Lower leg skin (tissue), 3 donors: ENCODE measurements around the gene POLD3.

Experiments used
- CTCF ChIP-seq, 3 donors: fragments of 450-650 bp; IDR thresholded peaks; one replicate each; pipeline ENCODE4 v1.5.1; 2016; ENCODE audit warnings: antibody characterized with exemption in 3 of 3, mild to moderate bottlenecking in 3 of 3, moderate library complexity in 2 of 3
- POLR2A ChIP-seq, 2 donors: fragments of 450-650 bp; IDR thresholded peaks; one replicate each; pipeline ENCODE4 v1.6.1; 2016 to 2017; ENCODE audit warnings: antibody characterized with exemption in 2 of 2, mild to moderate bottlenecking in 1 of 2, moderate library complexity in 1 of 2

DNA sequence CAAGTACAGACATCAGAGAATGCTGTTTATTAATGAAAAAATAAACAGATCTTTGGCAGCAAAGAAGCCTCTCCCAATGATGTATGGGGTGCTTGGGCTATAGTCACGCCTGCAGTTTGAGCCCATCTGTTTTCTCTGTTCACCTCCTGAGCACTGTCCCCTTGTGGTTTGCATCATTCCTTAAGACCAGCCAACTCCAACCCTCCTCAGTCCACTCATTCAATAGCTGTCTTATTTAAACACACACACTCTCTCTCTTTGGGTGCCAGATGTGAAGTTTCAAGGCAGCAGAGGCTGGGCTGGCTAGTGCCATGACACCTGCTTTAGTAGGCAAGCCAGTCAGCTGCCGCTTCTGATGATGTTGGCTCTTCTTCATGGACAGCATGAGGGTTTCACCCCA, 58.1 kb downstream of the POLD3 start:
- TF ChIP-seq CTCF (IDR thresholded peaks at IDR 0.05) (no peak), POLR2A (IDR thresholded peaks at IDR 0.05) (no peak)
